Smooth muscle cell of the umbilical artery (primary cell): ENCODE data around the gene TSPAN1. TPM values are rescaled to one million over a fixed set of nuclear protein-coding genes. Genes with fewer than 3 reads are reported as not detected.

Source experiments
- total RNA-seq: library from RNA; depleted of rRNA; stranded (reverse); fragments of >200 nt; gene quantifications from 2 replicates; pipeline ENCODE4 v1.2.3, GENCODE V29; 2014

Gene TSPAN1
- total RNA-seq, result 0.30 TPM in 1 of 2 replicates, not detected in the other

DNA sequence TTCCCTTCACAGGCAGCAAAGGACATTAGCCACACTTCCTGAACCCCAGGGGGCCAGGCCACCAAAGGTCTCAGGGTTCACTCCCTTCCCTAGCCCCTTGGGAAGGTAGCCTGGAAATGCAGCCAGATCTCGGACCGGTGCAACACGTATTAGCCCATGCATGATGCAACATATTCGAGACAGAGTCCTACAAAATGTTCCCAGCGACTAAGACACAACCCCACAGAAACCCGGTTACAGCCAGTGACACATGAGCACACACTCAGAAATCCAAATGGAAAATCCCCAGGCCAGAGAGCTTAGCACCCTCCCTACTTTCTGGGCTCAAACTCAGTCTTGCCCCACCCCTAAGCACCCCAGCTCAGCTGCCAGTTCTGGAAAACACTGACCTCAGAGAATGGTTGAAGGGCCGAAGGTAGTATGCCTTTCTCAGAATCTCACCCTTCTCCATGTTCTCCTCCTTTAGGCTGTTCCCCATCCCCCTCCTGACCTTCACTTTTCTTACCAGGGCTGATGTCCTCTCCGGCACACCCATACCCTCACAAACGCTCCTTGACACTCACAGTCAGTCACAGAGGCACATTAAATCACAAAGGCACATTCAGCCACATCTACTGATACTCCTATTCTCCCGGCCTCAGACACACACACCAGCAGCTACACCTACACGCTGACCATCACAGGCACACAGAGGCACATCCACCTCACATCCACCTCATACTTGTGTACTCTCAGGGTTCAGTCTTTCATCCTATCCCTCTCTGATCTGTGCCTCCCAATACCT, at the start of gene TSPAN1:
Gene TSPAN1 (plus strand): TSS at position 640 of the 784 bp plus-strand sequence. CDS start 6,021 bp downstream, outside the sequence.

GRCh38 chr1:46132529-46133180, 42.2 kb upstream of the TSPAN1 start, which contains the start of gene PIK3R3:
TSS of gene PIK3R3 (minus strand) at chr1:46132629. CDS start at chr1:46131952, 677 bp downstream.

DNA sequence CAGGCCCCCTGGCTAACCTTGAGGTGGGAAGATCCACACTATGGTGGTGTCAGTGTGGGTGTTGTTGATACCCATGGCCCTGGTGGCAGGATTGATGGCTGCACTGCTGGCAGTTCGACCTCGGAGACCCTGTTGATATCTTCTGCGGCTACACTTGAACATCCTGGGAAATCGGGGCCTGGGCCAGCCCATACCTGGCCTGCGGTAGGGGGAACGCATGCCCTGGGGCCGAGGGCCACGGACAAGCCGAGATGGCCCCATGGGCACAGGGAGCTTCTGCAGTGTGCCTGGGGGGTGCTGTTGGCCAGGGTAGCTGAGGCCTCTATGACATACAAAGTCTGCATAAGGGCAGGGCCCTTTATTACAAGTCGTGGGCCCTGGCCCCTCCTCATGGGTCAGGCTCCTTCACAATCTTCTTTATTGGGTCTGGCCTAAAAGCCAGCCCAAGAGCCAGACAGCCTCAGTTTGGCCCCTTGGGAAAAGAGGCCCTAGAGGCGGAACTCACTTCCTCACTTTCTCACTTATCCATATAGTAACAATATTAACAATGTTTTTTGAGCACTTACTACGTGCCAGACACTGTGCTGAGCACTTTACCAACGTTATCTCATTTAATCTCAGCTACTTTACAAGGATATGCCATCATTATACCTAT, 1.5 kb downstream of the TSPAN1 start, which contains the start of gene P3R3URF:
Gene P3R3URF (minus strand): TSS at position 278 of the 655 bp plus-strand sequence. CDS start 17 bp downstream, at position 261.

GRCh38 chr1:46197964-46198811, 23.3 kb downstream of the TSPAN1 start, which contains the start of gene POMGNT1:
TSS of gene POMGNT1 (minus strand) at chr1:46198434. CDS start at chr1:46197821, 613 bp downstream.

Other genes with a start within 250 kb of the TSPAN1 start
- gene PIK3R3, start 42.5 kb upstream of the TSPAN1 start, total RNA-seq, result 7.1 and 7.4 TPM in 2 replicates
- not detected in 2 replicates for gene P3R3URF, start 1.4 kb downstream of the TSPAN1 start, total RNA-seq
- 86.4 and 99.5 TPM in 2 replicates for gene POMGNT1, start 23.3 kb downstream of the TSPAN1 start, total RNA-seq
- gene LURAP1, start 28.2 kb downstream of the TSPAN1 start, total RNA-seq, result 1.5 and 3.7 TPM in 2 replicates
- 0.89 and 3.6 TPM in 2 replicates for gene RAD54L, start 72.7 kb downstream of the TSPAN1 start, total RNA-seq
- 91.5 and 116 TPM in 2 replicates for gene LRRC41, start 128.5 kb downstream of the TSPAN1 start, total RNA-seq
- 226 and 710 TPM in 2 replicates for gene UQCRH, start 128.6 kb downstream of the TSPAN1 start, total RNA-seq
- 10.7 and 13.5 TPM in 2 replicates for gene NSUN4, start 165.7 kb downstream of the TSPAN1 start, total RNA-seq
- gene FAAH, start 219.2 kb downstream of the TSPAN1 start, total RNA-seq, result 0.30 and 1.6 TPM in 2 replicates